Testis (tissue), 3 donors: ENCODE measurements around the gene TMEM156. TPM values are rescaled to one million over a fixed set of nuclear protein-coding genes. Genes with fewer than 3 reads are reported as not detected.

Experiments used
- DNase-seq: peaks from one replicate; pipeline ENCODE4 v3.0.0-alpha.2; 2019
- H3K27ac ChIP-seq, 2 donors: fragments of 200-600 bp; sonication (generic); one replicate each; pipeline ENCODE4 v1.5.1; 2019
- H3K27me3 ChIP-seq: fragments of 200-600 bp; sonication (generic); one replicate; pipeline ENCODE4 v1.5.1; 2019
- H3K36me3 ChIP-seq: fragments of 200-600 bp; sonication (generic); one replicate; pipeline ENCODE4 v1.5.1; 2017; ENCODE audit warnings: low read depth; ENCODE audit errors: missing control alignments
- H3K4me1 ChIP-seq: fragments of 200-600 bp; sonication (generic); one replicate; pipeline ENCODE4 v1.5.1; 2019
- H3K4me3 ChIP-seq, 2 donors: fragments of 200-600 bp; sonication (generic); one replicate each; pipeline ENCODE4 v1.5.1; 2017 to 2019
- H3K9me3 ChIP-seq: fragments of 200-600 bp; sonication (generic); one replicate; pipeline ENCODE4 v1.5.1; 2017
- CTCF ChIP-seq, 3 experiments: fragments of 450-650 bp in 2 of 3; fragments of 200-600 bp in 1 of 3; sonication (generic) in 1 of 3; IDR thresholded peaks; one replicate each; pipeline ENCODE4 v1.5.1; 2016 to 2019; ENCODE audit warnings: antibody characterized with exemption in 3 of 3, mild to moderate bottlenecking in 2 of 3, moderate library complexity in 1 of 3
- POLR2A ChIP-seq: fragments of 450-650 bp; IDR thresholded peaks from one replicate; pipeline ENCODE4 v1.6.1; 2017; ENCODE audit warnings: antibody characterized with exemption, mild to moderate bottlenecking, moderate library complexity
- WGBS, 2 donors: methylation state at CpG; one replicate each; pipeline ENCODE4 v1.1.5; 2018; 5-methylcytosine and 5-hydroxymethylcytosine counted together
- intact Hi-C: fragments of 100-400 bp; cut with DNase I; formaldehyde crosslinking; loops from one replicate; pipeline ENCODE4 v1.15.1; 2023; ENCODE audit warnings: low total_unique reads
- polyA plus RNA-seq: library from polyadenylated mRNA; stranded (reverse); fragments of 350-450 nt; fragmentation: Illumina TruSeq; extraction: RNeasy Lipid Tissue Mini Kit (QIAGEN cat#74804); gene quantifications from one replicate; pipeline ENCODE4 v1.2.3, GENCODE V29; 2014; ENCODE audit warnings: low read depth, low replicate concordance; ENCODE audit not compliant: insufficient read depth
- total RNA-seq, 2 donors: library from RNA; depleted of rRNA; stranded (reverse); fragments of >200 nt; gene quantifications; one replicate each; pipeline ENCODE4 v1.2.3, GENCODE V29; 2016

The TMEM156 gene
- total and polyA plus RNA-seq, 3 donors from 2014 or later, result 0.86 TPM; not detected in 2

- intact Hi-C loops, result no loop called here
- Histone ChIP-seq H3K4me3 (no peak overlapping the region), H3K36me3 (no peaks in the 10 kb centered on the region), H3K9me3 (no peaks in the 10 kb centered on the region), H3K27ac (no peak overlapping the region), H3K4me1 (no peaks in the 10 kb centered on the region), H3K27me3 (no peaks in the 10 kb centered on the region)
- WGBS, 2 donors, result 55 to 82% methylated on average over 2 of the region's 2 CpGs
- DNase-seq, result no peak
- TF ChIP-seq POLR2A, result no peak
- no peak for TF ChIP-seq CTCF (IDR thresholded peaks at IDR 0.05)
Measured at GRCh38 chr4:39067031-39067430, 34.8 kb upstream of the TMEM156 start.

DNA sequence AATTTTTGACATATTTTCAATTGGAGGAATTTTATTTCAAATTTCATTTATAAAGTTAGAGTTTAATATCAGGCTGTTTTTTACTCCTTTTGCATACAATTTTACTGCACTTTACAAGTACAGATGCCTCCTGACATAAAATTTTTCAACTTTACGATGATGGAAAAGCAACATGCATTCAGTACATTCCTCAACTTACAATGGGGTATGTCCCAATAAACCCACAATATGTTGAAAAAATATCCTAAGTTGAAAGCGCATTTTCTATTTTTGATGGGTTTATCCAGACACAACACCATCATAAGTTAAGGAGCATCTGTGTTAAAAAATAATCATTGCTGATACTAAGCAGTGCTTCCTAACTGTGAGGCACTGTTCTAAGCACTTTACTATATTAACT, 34.2 kb upstream of the TMEM156 start:
- no peak for DNase-seq
- Histone ChIP-seq H3K27ac (no peak overlapping the region), H3K4me1 (no peaks in the 10 kb centered on the region), H3K9me3 (no peaks in the 10 kb centered on the region), H3K27me3 (no peaks in the 10 kb centered on the region), H3K36me3 (no peaks in the 10 kb centered on the region), H3K4me3 (no peak overlapping the region)
- WGBS, 2 donors, result 96 to 98% methylated on average over 2 of the region's 2 CpGs
- TF ChIP-seq CTCF (IDR thresholded peaks at IDR 0.05) (no peak), POLR2A (no peak)
- intact Hi-C loops, result no loop called here

- no peaks in the 10 kb centered on the region for H3K4me1 ChIP-seq
- no peaks in the 10 kb centered on the region for H3K9me3 ChIP-seq
- no peak for TF ChIP-seq CTCF (IDR thresholded peaks at IDR 0.05)
- TF ChIP-seq POLR2A, result no peak
- H3K27me3 ChIP-seq, result no peaks in the 10 kb centered on the region
- H3K27ac ChIP-seq, result no peak overlapping the region
- intact Hi-C loops, result no loop called here
- no peak overlapping the region for H3K4me3 ChIP-seq
- no peak for DNase-seq
- H3K36me3 ChIP-seq, result no peaks in the 10 kb centered on the region
Measured at GRCh38 chr4:39063430-39063829, 31.2 kb upstream of the TMEM156 start.

DNA sequence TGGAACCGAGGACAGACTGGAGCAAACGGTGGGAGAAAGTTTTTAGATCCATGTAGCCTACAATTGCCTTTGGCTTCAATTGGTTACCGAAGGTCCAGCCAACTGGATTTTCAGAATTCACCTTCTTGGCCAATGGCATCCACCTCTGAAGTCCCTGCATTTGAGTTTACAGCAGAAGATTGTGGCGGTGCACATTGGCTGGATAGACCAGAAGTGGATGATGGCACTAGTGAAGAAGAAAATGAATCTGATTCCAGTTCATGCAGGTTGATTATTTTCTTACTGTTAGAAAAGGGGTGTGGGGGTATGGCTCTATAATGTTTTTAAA, 30.5 kb upstream of the TMEM156 start:
- Histone ChIP-seq H3K9me3 (no peaks in the 10 kb centered on the region), H3K36me3 (no peaks in the 10 kb centered on the region), H3K4me1 (no peaks in the 10 kb centered on the region), H3K27ac (no peak overlapping the region), H3K4me3 (no peak overlapping the region), H3K27me3 (no peaks in the 10 kb centered on the region)
- no peak for DNase-seq
- WGBS, 2 donors, result 82 to 84% methylated on average over 4 of the region's 4 CpGs
- intact Hi-C loops, result no loop called here
- TF ChIP-seq CTCF (IDR thresholded peaks at IDR 0.05) (no peak), POLR2A (no peak)

- H3K4me3 ChIP-seq, result no peak within 1 kb of the TSS
Measured at GRCh38 chr4:39062094-39062769, 30.0 kb upstream of the TMEM156 start, which contains the start of gene KLHL5. TSS of gene KLHL5 (plus strand) at chr4:39062232. CDS start at chr4:39062653, 421 bp downstream.

More at GRCh38 chr4:39062094-39062769, 30.0 kb upstream of the TMEM156 start, which contains the start of gene KLHL5:
- H3K27me3 ChIP-seq, result no peaks in the 10 kb centered on the region
- no peaks in the 10 kb centered on the region for H3K9me3 ChIP-seq
- 64 to 70% methylated on average over 7 of the region's 7 CpGs for WGBS, 2 donors
- intact Hi-C loops, result no loop called here
- no peaks in the 10 kb centered on the region for H3K36me3 ChIP-seq
- TF ChIP-seq POLR2A, result no peak
- TF ChIP-seq CTCF (IDR thresholded peaks at IDR 0.05), result no peak
- H3K27ac ChIP-seq, result no peak within 1 kb of the TSS
- H3K4me1 ChIP-seq, result no peaks in the 10 kb centered on the region
- DNase-seq, result no peak
